Measurements from ENCODE around the gene ZAR1L. TPM values are rescaled to one million over a fixed set of nuclear protein-coding genes. Genes with fewer than 3 reads are reported as not detected.

The ZAR1L gene
- total and polyA plus RNA-seq, 2 of the 4 experiments (the other 2 are of a cell fraction): not detected

GRCh38 chr13:32266130-32266529, 49.0 kb downstream of the ZAR1L start:
- H3K27ac ChIP-seq (ENCODE audit: insufficient read depth, low read length): no peak overlapping the region
- no peak overlapping the region for H3K4me2 ChIP-seq (ENCODE audit: low read depth, low read length)
- ChIA-PET POLR2A (ENCODE audit: unreplicated experiment) (no interaction called here), CTCF (no interaction called here)
- no peak overlapping the region for H2AFZ ChIP-seq (replicated peaks; ENCODE audit: low read length, poor library complexity)
- H2BK120ac ChIP-seq (ENCODE audit: low read depth, low read length): no peak overlapping the region
- no peak overlapping the region for H4K5ac ChIP-seq (ENCODE audit: low read depth, low read length)
- ATAC-seq (ENCODE audit: low read depth) (no peak), DNase-seq (no peak)
- no peak for TF ChIP-seq CEBPB (IDR thresholded peaks at IDR 0.05; ENCODE audit: low read depth, low read length)
- TF ChIP-seq MAZ (IDR thresholded peaks at IDR 0.05; ENCODE audit: borderline replicate concordance, low read depth, low read length): no peak
- TF ChIP-seq SMC3 (IDR thresholded peaks at IDR 0.05; ENCODE audit: low read depth, low read length): no peak
- TF ChIP-seq RAD21 (IDR thresholded peaks at IDR 0.05; ENCODE audit: low read length): no peak
- no peak for TF ChIP-seq ELK1 (IDR thresholded peaks at IDR 0.05; ENCODE audit: borderline replicate concordance, low read depth, low read length)
- no peak for TF ChIP-seq MAFK (IDR thresholded peaks at IDR 0.05; ENCODE audit: low read depth, low read length)
- no peak for TF ChIP-seq USF2 (IDR thresholded peaks at IDR 0.05; ENCODE audit: low read depth, low read length)
- TF ChIP-seq NFE2L2 (IDR thresholded peaks at IDR 0.05; ENCODE audit: low read depth, low read length): no peak
- no peak for TF ChIP-seq MXI1 (IDR thresholded peaks at IDR 0.05; ENCODE audit: borderline replicate concordance, low read depth, low read length)
- TF ChIP-seq CTCF (conservative IDR thresholded peaks at IDR 0.05; ENCODE audit: low read depth, low read length): no peak
- TF ChIP-seq POLR2A (IDR thresholded peaks at IDR 0.05; ENCODE audit: low read depth, low read length): no peak
- no peak for TF ChIP-seq BHLHE40 (IDR thresholded peaks at IDR 0.05; ENCODE audit: low read depth, low read length)
- TF ChIP-seq CHD1 (IDR thresholded peaks at IDR 0.05; ENCODE audit: low read depth, low read length): no peak
- TF ChIP-seq RCOR1 (IDR thresholded peaks at IDR 0.05; ENCODE audit: insufficient replicate concordance, low read length): no peak
- TF ChIP-seq RFX5 (IDR thresholded peaks at IDR 0.05; ENCODE audit: low read depth, low read length): no peak
- TF ChIP-seq FOS (IDR thresholded peaks at IDR 0.05; ENCODE audit: low read depth, low read length): no peak
- H3K4ac ChIP-seq (ENCODE audit: low read depth, low read length): no peak overlapping the region
- H3K36me3 ChIP-seq (ENCODE audit: control insufficient read depth, insufficient read depth, low read length): peaks cover 12% of the 10 kb centered on the region; the same call in 1 of the 2 replicates
- no peak overlapping the region for H2AK5ac ChIP-seq (ENCODE audit: low read depth, low read length)
- H4K8ac ChIP-seq (ENCODE audit: low read depth in 2 of 2, low read length in 2 of 2): no peak overlapping the region
- WGBS, 2 experiments (ENCODE audit: extremely low coverage in 2 of 2, insufficient read length in 1 of 2): no CpG with 5 or more reads among the region's 1 CpG
- no peak overlapping the region for H2BK20ac ChIP-seq (ENCODE audit: low read depth, low read length)
- no peaks in the 10 kb centered on the region for H4K20me1 ChIP-seq (ENCODE audit: insufficient read depth, low read length)
- dilution Hi-C loops (cut with HindIII; ENCODE audit: low sequenced_read_pairs, unreplicated experiment) (no loop called here), in situ Hi-C loops (cut with MboI; ENCODE audit: low sequenced_read_pairs) (no loop called here), intact Hi-C loops (cut with micrococcal nuclease) (no loop called here)
- no peak overlapping the region for H2BK15ac ChIP-seq (ENCODE audit: low read depth, low read length)
- no peak overlapping the region for H4K91ac ChIP-seq (ENCODE audit: insufficient read depth, low read depth, low read length)
- H3K9me3 ChIP-seq (ENCODE audit: control insufficient read depth, insufficient read depth, low read length): no peaks in the 10 kb centered on the region
- H3K18ac ChIP-seq (ENCODE audit: low read depth, low read length): no peak overlapping the region
- H2AK9ac ChIP-seq (replicated peaks; ENCODE audit: low read depth, low read length, poor library complexity): no peak overlapping the region
- BruUV-seq (replicated peaks): no TSS peak
- no peaks in the 10 kb centered on the region for H3K27me3 ChIP-seq (ENCODE audit: control insufficient read depth, insufficient read depth, low read length)
- peaks cover 9% of the 10 kb centered on the region for H3K4me1 ChIP-seq (ENCODE audit: control insufficient read depth, insufficient read depth, low read length)
- no peak overlapping the region for H3K9ac ChIP-seq (ENCODE audit: low read depth, low read length)
- H3K14ac ChIP-seq (replicated peaks; ENCODE audit: low read depth, low read length): no peak overlapping the region
- no peak overlapping the region for H3K23ac ChIP-seq (ENCODE audit: low read depth, low read length)
- no peaks in the 10 kb centered on the region for H3K79me1 ChIP-seq (ENCODE audit: low read depth in 1 of 2, low read length in 2 of 2)
- no peak overlapping the region for H3K56ac ChIP-seq (ENCODE audit: extremely low read depth, insufficient read depth, low read length)
- H3K9me1 ChIP-seq (ENCODE audit: insufficient read depth, low read length): peaks cover 21% of the 10 kb centered on the region
- H2BK5ac ChIP-seq (ENCODE audit: low read depth, low read length, poor library complexity, severe bottlenecking): no peak overlapping the region
- no peak overlapping the region for H3K4me3 ChIP-seq (ENCODE audit: insufficient read depth, low read depth, low read length)
